NB4 (cell line): ENCODE data around the gene SLC8A2.
"Not testable (repeated sequence)": the region's sequence is repeated elsewhere in the genome, so short reads cannot be mapped to it uniquely, and the experiment has no call there.

ENCODE experiments used
- DNase-seq: peaks from one replicate; pipeline ENCODE4 v3.0.0; 2010; ENCODE audit warnings: low read depth
- H3K4me3 ChIP-seq: one replicate; pipeline ENCODE4 v1.5.1; 2011; ENCODE audit warnings: mild to moderate bottlenecking, low read depth, low read length, moderate library complexity
- CTCF ChIP-seq: IDR thresholded peaks from one replicate; pipeline ENCODE4 v1.5.1; 2012; ENCODE audit warnings: low read depth, low read length
- MYC ChIP-seq: IDR thresholded peaks from 2 replicates; pipeline ENCODE4 v1.6.1; 2011; ENCODE audit warnings: low read depth, low read length
- POLR2A ChIP-seq: IDR thresholded peaks from 2 replicates; pipeline ENCODE4 v1.6.1; 2011; ENCODE audit warnings: mild to moderate bottlenecking; ENCODE audit not compliant: insufficient read length; ENCODE audit errors: extremely low read depth
- TF ChIP-seq, protein P1 (sequence below): IDR thresholded peaks from 2 replicates; pipeline ENCODE4 v1.6.1; 2011; ENCODE audit warnings: low read depth, low read length

SLC8A2 gene

GRCh38 chr19:47417107-47417745, 54.5 kb downstream of the SLC8A2 start:
- TF ChIP-seq MYC (no peak), CTCF (no peak), POLR2A (no peak)
- TF ChIP-seq, protein P1, sequence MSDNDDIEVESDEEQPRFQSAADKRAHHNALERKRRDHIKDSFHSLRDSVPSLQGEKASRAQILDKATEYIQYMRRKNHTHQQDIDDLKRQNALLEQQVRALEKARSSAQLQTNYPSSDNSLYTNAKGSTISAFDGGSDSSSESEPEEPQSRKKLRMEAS, result no peak
- no peak overlapping the region for H3K4me3 ChIP-seq
- no peak for DNase-seq

GRCh38 chr19:47416643-47416985, 55.1 kb downstream of the SLC8A2 start:
- TF ChIP-seq POLR2A (no peak), MYC (no peak), CTCF (no peak)
- TF ChIP-seq, protein P1, result no peak
- DNase-seq, result no peak
- no peak overlapping the region for H3K4me3 ChIP-seq

- TF ChIP-seq, protein P1, result no peak
- no peak for TF ChIP-seq MYC
- no peak for TF ChIP-seq CTCF
- no peak for TF ChIP-seq POLR2A
- peak; percentile 30 for DNase-seq
- H3K4me3 ChIP-seq, result no peak overlapping the region
Observed at GRCh38 chr19:47415953-47416642, 55.6 kb downstream of the SLC8A2 start.

DNA sequence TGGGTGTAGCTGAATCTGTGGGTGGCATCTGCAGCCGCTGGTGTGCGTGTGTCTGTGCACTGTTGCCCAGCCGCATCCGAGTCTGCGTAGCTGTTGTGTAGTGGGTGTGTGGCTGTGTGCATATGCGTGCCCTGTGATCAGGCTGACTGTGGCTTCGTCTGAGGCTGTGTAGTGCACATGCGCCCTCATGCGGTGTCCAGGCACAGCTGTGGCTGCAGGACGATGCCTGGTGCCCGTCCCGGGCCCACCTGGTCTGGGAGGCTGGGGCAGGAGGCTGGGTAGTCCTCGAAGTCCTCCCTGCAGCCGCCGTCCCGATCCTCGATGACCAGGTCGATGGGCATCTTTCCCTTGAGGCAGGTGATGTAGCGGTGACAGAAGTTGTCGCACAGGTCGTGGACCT, 57.2 kb downstream of the SLC8A2 start:
- H3K4me3 ChIP-seq, result no peak overlapping the region
- TF ChIP-seq MYC (peak; percentile 69), POLR2A (no peak), CTCF (peak; percentile 95)
- TF ChIP-seq, protein P1, result peak; percentile 89
- peak; percentile 89 for DNase-seq

DNA sequence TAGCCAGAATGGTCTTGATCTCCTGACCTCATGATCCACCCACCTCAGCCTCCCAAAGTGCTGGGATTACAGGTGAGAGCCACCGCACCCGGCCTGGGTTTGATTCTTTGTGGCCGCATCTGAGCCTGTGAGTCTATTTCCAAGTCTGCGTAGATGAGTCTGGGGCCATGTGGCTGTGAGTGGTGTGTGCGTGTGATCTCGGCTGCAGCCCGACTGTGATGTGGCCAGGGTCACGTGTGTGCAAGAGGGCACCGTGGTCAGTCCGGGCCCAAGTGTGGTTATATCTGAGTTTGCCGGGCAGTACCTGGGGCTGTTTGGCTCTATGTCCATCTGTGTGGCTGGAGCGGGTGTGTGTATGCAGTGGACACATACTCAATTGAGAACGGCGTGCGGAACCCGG, 57.8 kb downstream of the SLC8A2 start:
- TF ChIP-seq CTCF (no peak), MYC (no peak)
- no peak overlapping the region for H3K4me3 ChIP-seq
- no peak for DNase-seq

- DNase-seq, H3K4me3 ChIP-seq: not testable (repeated sequence)
Observed at GRCh38 chr19:47411696-47412095, 60.0 kb downstream of the SLC8A2 start.
